CD4-positive, CD25-positive, alpha-beta regulatory T cell (primary cell): ENCODE measurements around the gene E2F1. TPM values are rescaled to one million over a fixed set of nuclear protein-coding genes. Genes with fewer than 3 reads are reported as not detected.
"Not testable (repeated sequence)": the region's sequence is repeated elsewhere in the genome, so short reads cannot be mapped to it uniquely, and the experiment has no call there.

ENCODE experiments used
- ATAC-seq, 2 donors: fragments of 150-1000 bp; cut with Tn5 transposase; one replicate each; pipeline ENCODE4 v1.10.0; 2021; ENCODE audit warnings: low read depth in 2 of 2, moderate number of reproducible peaks in 2 of 2, moderate library complexity in 1 of 2
- DNase-seq, 3 donors: peaks; one replicate each; pipeline versions ENCODE4 v3.0.0 to v3.0.0-alpha.2; 2012 to 2022; ENCODE audit warnings: mixed read lengths in 1 of 3
- H3K27ac ChIP-seq: one replicate; pipeline ENCODE4 v1.7.0; 2013; ENCODE audit warnings: mild to moderate bottlenecking, low read length; ENCODE audit not compliant: insufficient read depth, poor library complexity, severe bottlenecking
- H3K27me3 ChIP-seq: one replicate; pipeline ENCODE4 v1.7.0; 2013; ENCODE audit warnings: low read length; ENCODE audit not compliant: control insufficient read depth, insufficient read depth
- H3K36me3 ChIP-seq: one replicate; pipeline ENCODE4 v1.7.0; 2013; ENCODE audit warnings: mild to moderate bottlenecking, low read length, moderate library complexity; ENCODE audit not compliant: control insufficient read depth, insufficient read depth
- H3K4me1 ChIP-seq: 2 replicates; pipeline ENCODE4 v1.7.0; 2013; ENCODE audit warnings: mild to moderate bottlenecking, low read length; ENCODE audit not compliant: insufficient read depth, control insufficient read depth, poor library complexity, severe bottlenecking
- H3K4me3 ChIP-seq: one replicate; pipeline ENCODE4 v1.7.0; 2013; ENCODE audit warnings: low read depth, mild to moderate bottlenecking, low read length, moderate library complexity
- H3K9me3 ChIP-seq, 2 experiments: 1 replicate in 1 of 2; 2 replicates in 1 of 2; pipeline ENCODE4 v1.7.0; 2013; ENCODE audit warnings: low read length in 2 of 2, mild to moderate bottlenecking in 1 of 2, moderate library complexity in 1 of 2; ENCODE audit not compliant: control insufficient read depth in 2 of 2
- H3K27ac Mint-ChIP-seq, 3 donors: one replicate each; pipeline ENCODE4 v1.8.0; 2020 to 2022; ENCODE audit warnings: mild to moderate bottlenecking in 3 of 3, mixed read lengths in 3 of 3, moderate library complexity in 2 of 3
- H3K27me3 Mint-ChIP-seq: one replicate; pipeline ENCODE4 v1.8.0; 2022; ENCODE audit warnings: mild to moderate bottlenecking, mixed read lengths
- H3K36me3 Mint-ChIP-seq: one replicate; pipeline ENCODE4 v1.8.0; 2020; ENCODE audit warnings: mixed read lengths
- H3K4me1 Mint-ChIP-seq, 4 donors: one replicate each; pipeline ENCODE4 v1.8.0; 2020 to 2022; ENCODE audit warnings: mixed read lengths in 4 of 4, mild to moderate bottlenecking in 1 of 4
- H3K4me3 Mint-ChIP-seq, 4 donors: one replicate each; pipeline ENCODE4 v1.8.0; 2020 to 2022; ENCODE audit warnings: mild to moderate bottlenecking in 4 of 4, mixed read lengths in 4 of 4, moderate library complexity in 3 of 4
- H3K9me3 Mint-ChIP-seq, 7 donors: one replicate each; pipeline ENCODE4 v1.8.0; 2020 to 2022; ENCODE audit warnings: mixed read lengths in 7 of 7, mild to moderate bottlenecking in 3 of 7, moderate library complexity in 2 of 7
- polyA plus RNA-seq, 4 donors: library from polyadenylated mRNA; unstranded; fragments of 300-500 nt; fragmentation: Illumina TruSeq; gene quantifications; one replicate each; pipeline ENCODE4 v1.2.3, GENCODE V29; 2021
- total RNA-seq: library from RNA; stranded (reverse); gene quantifications from one replicate; pipeline ENCODE4 v1.2.3, GENCODE V29; 2022

Gene E2F1
- total and polyA plus RNA-seq, 5 donors from 2014 or later = 0.48 to 3.1 (median 0.94) TPM

DNA sequence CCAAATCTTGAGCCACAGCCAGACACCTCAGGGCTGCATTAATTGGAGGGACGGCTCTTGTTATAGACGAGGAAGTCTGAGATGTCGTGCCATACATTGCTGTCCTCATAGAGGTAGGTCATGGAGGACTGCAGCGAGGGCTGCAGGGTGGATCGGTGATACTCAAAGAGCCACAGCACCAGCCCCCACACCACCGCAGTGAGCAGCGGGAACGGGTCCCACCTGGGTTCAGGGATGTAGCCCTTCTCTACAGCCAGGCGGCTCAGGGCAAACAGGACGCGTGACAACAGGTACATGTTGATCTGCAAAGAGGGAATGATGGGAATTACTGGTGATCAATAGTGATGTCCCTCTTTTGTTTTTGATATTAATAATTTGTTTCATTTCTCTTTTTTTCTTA is 21.5 kb upstream of the E2F1 start:
- Histone ChIP-seq H3K27ac (no peak overlapping the region), H3K4me1 (no peaks in the 10 kb centered on the region), H3K27me3 (no peaks in the 10 kb centered on the region), H3K36me3 (peaks cover 33% of the 10 kb centered on the region), H3K9me3 (no peaks in the 10 kb centered on the region), H3K4me3 (no peak overlapping the region)
- peaks cover 20% of the 10 kb centered on the region for H3K36me3 Mint-ChIP-seq
- no peak for ATAC-seq
- no peak for DNase-seq
- H3K4me1 Mint-ChIP-seq = peaks cover 0 to 10% (median 6%) of the 10 kb centered on the region in 4 donors
- no peak overlapping the region for H3K27ac Mint-ChIP-seq
- no peak overlapping the region for H3K4me3 Mint-ChIP-seq
- H3K27me3 Mint-ChIP-seq = no peaks in the 10 kb centered on the region
- peaks cover 0 to 1% (median 0%) of the 10 kb centered on the region in 7 donors for H3K9me3 Mint-ChIP-seq

DNA sequence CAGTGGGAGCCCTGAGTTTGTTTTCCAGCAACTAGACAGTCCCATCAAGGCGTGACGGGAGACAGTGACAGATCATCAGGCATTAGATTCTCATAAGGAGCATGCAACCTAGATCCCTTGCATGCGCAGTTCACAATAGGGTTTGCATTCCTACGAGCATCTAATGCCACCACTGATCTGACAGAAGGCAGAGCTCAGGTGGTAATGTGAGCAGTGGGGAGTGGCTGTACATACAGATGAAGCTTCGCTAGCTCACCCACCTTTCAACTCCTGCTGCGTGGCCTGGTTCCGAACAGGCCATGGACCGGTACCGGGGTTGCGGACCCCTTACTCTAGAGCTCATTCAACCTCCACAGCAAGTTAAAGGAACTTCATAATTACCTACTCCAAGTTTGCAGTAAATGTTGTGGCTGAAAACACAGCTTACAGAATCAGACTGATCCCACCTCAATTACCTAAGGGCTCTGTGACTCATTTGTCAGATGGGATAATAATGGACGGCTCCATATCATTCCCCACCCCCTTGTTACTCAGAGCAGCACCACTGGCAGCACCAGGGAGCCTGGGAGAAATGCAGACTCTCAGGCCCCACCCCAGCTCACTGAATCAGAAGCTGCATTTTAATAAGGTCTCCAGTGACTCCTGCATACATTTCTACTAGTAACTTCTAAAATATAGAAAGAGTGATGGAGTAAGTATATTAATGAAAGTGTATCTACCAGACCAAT is 18.2 kb upstream of the E2F1 start:
- Mint-ChIP-seq H3K36me3 (peaks cover 6% of the 10 kb centered on the region), H3K27ac (no peak overlapping the region), H3K4me1 (peaks cover 0 to 3% (median under 1%) of the 10 kb centered on the region in 4 donors), H3K9me3 (peaks cover 0 to 2% (median 0%) of the 10 kb centered on the region in 7 donors), H3K27me3 (no peaks in the 10 kb centered on the region), H3K4me3 (no peak overlapping the region)
- no peaks in the 10 kb centered on the region for H3K4me1 ChIP-seq
- ATAC-seq (no peak), DNase-seq (no peak)
- peaks cover 14% of the 10 kb centered on the region for H3K36me3 ChIP-seq
- no peaks in the 10 kb centered on the region for H3K9me3 ChIP-seq
- H3K27ac ChIP-seq = no peak overlapping the region
- no peaks in the 10 kb centered on the region for H3K27me3 ChIP-seq
- no peak overlapping the region for H3K4me3 ChIP-seq

DNA sequence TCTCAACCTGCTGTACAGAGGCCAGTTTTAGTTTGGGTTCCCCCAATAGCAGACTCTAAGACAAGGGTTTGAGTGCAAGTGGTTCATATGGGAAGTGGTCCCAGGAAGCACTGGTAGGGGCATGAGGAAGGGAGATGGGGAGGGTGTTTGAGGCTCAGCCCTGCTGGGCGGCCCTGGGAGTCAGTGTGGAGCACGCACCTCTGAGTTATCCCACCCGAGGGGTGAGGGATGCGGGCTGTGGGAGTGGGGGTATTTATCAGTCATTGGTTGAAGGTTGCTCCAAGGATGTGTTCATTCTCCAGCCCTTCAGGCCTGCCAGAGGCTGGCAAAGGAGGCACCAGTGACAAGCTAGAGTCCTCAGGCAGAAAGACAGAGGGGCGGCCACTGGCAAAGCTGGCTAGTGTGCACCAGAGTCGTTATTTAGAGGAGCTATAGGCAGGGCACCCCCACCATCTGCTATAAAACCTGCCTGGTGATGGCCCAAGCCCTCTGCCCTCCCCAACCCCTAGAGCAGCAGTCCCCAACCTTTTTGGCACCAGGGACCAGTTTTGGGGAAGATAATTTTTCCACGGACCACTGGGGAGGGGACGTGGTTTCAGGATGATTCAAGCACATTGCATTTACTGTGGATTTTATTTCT is 17.4 kb upstream of the E2F1 start:
- no peak overlapping the region for H3K4me3 Mint-ChIP-seq
- ATAC-seq (no peak), DNase-seq (no peak)
- no peaks in the 10 kb centered on the region for H3K27me3 ChIP-seq
- H3K27ac Mint-ChIP-seq = no peak overlapping the region
- no peaks in the 10 kb centered on the region for H3K9me3 ChIP-seq
- H3K36me3 Mint-ChIP-seq = peaks cover 6% of the 10 kb centered on the region
- peaks cover 0 to 2% (median 0%) of the 10 kb centered on the region in 7 donors for H3K9me3 Mint-ChIP-seq
- H3K4me1 ChIP-seq = no peaks in the 10 kb centered on the region
- H3K36me3 ChIP-seq = peaks cover 14% of the 10 kb centered on the region
- no peaks in the 10 kb centered on the region for H3K27me3 Mint-ChIP-seq
- no peak overlapping the region for H3K4me3 ChIP-seq
- H3K27ac ChIP-seq = no peak overlapping the region
- peaks cover 0 to 2% (median 0%) of the 10 kb centered on the region in 4 donors for H3K4me1 Mint-ChIP-seq

GRCh38 chr20:33702861-33703260 is 16.7 kb upstream of the E2F1 start:
- Mint-ChIP-seq H3K4me3 (no peak overlapping the region), H3K9me3 (peaks cover 0 to 2% (median 0%) of the 10 kb centered on the region in 7 donors), H3K27ac (peak overlapping the region in 1 of 3 donors; percentile 57), H3K4me1 (peaks cover 0 to 2% (median 0%) of the 10 kb centered on the region in 4 donors), H3K27me3 (no peaks in the 10 kb centered on the region), H3K36me3 (peaks cover 6% of the 10 kb centered on the region)
- no peaks in the 10 kb centered on the region for H3K4me1 ChIP-seq
- no peaks in the 10 kb centered on the region for H3K9me3 ChIP-seq
- ATAC-seq (no peak), DNase-seq (no peak)
- no peak overlapping the region for H3K27ac ChIP-seq
- peaks cover 14% of the 10 kb centered on the region for H3K36me3 ChIP-seq
- H3K4me3 ChIP-seq = no peak overlapping the region
- H3K27me3 ChIP-seq = no peaks in the 10 kb centered on the region

DNA sequence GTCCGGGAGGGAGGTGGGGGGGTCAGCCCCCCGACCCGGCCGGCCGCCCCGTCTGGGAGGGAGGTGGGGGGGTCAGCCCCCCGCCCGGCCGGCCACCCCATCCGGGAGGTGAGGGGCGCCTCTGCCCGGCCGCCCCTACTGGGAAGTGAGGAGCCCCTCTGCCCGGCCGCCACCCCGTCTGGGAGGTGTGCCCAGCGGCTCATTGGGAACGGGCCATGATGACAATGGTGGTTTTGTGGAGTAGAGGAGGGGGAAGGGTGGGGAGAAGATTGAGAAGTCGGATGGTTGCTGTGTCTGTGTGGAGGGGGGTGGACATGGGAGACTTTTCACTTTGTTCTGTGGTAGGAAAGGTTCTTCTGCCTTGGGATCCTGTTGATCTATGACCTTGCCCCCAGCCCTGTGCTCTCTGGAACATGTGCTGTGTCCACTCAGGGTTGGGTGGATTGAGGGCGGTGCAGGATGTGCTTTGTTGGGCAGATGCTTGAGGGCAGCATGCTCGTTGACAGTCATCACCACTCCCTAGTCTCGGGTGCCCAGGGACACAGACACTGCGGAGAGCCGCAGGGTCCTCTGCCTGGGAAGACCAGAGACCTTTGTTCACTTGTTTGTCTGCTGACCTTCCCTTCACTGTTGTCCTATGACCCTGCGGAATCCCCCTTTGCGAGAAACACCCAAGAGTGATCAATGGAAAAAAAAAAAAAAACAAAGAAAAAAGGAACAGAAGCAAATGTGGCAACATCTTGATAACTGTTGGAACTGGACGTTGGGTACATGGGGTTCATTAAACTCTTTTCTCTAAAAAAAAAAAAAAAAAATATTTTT is 15.7 kb upstream of the E2F1 start:
- H3K4me3 Mint-ChIP-seq = no peak overlapping the region

GRCh38 chr20:33700696-33701441 is 14.7 kb upstream of the E2F1 start:
- H3K4me3 Mint-ChIP-seq, DNase-seq, H3K27me3 ChIP-seq, H3K4me1 ChIP-seq, H3K27ac Mint-ChIP-seq, H3K36me3 Mint-ChIP-seq, H3K4me3 ChIP-seq, H3K9me3 ChIP-seq, H3K27me3 Mint-ChIP-seq, H3K27ac ChIP-seq, H3K9me3 Mint-ChIP-seq, ATAC-seq, H3K36me3 ChIP-seq, H3K4me1 Mint-ChIP-seq: not testable (repeated sequence)

More for the DNA sequence above, 15.7 kb upstream of the E2F1 start:
- H3K9me3 ChIP-seq = no peaks in the 10 kb centered on the region
- no peak overlapping the region for H3K4me3 ChIP-seq
- H3K36me3 Mint-ChIP-seq = peaks cover 6% of the 10 kb centered on the region
- H3K36me3 ChIP-seq = peaks cover 4% of the 10 kb centered on the region
- H3K4me1 ChIP-seq = no peaks in the 10 kb centered on the region
- H3K27ac Mint-ChIP-seq = no peak overlapping the region
- DNase-seq (no peak), ATAC-seq (no peak)
- H3K9me3 Mint-ChIP-seq = peaks cover 0 to 2% (median 0%) of the 10 kb centered on the region in 7 donors
- H3K27me3 ChIP-seq = no peaks in the 10 kb centered on the region
- no peaks in the 10 kb centered on the region for H3K27me3 Mint-ChIP-seq
- peaks cover 0 to 3% (median under 1%) of the 10 kb centered on the region in 4 donors for H3K4me1 Mint-ChIP-seq
- no peak overlapping the region for H3K27ac ChIP-seq

DNA sequence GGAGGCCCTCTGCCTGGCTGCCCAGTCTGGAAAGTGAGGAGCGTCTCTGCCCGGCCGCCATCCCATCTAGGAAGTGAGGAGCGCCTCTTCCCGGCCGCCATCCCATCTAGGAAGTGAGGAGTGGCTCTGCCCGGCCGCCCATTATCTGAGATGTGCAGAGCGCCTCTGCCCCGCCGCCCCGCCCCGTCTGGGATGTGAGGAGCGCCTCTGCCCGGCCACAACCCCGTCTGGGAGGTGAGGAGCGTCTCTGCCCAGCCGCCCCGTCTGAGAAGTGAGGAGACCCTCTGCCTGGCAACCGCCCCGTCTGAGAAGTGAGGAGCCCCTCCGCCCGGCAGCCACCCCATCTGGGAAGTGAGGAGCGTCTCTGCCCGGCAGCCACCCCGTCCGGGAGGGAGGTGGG is 12.8 kb upstream of the E2F1 start:
- not testable (repeated sequence) for H3K9me3 ChIP-seq, H3K4me3 Mint-ChIP-seq, DNase-seq, H3K27me3 Mint-ChIP-seq, H3K4me1 Mint-ChIP-seq, H3K36me3 ChIP-seq, H3K27me3 ChIP-seq, H3K4me3 ChIP-seq, H3K9me3 Mint-ChIP-seq, ATAC-seq, H3K27ac Mint-ChIP-seq, H3K27ac ChIP-seq, H3K4me1 ChIP-seq, H3K36me3 Mint-ChIP-seq
